OCI-LY3 (cell line): ENCODE results near the gene IRAK1.

ENCODE experiments used
- H2AFZ ChIP-seq: fragments of 200-600, 300-600 bp; shearing (Covaris generic); 2 replicates; pipeline ENCODE4 v1.6.0; 2014; ENCODE audit warnings: antibody characterized with exemption, low read depth, low read length
- H3K27ac ChIP-seq: fragments of 200-600, 300-600 bp; sonication (generic); 2 replicates; pipeline ENCODE4 v1.5.1; 2014; ENCODE audit warnings: mild to moderate bottlenecking, low read length, moderate library complexity, mixed read lengths
- H3K27me3 ChIP-seq: fragments of 200-600, 300-600 bp; sonication (generic); 2 replicates; pipeline ENCODE4 v1.6.1; 2014; ENCODE audit warnings: low read depth, low read length, mixed read lengths
- H3K36me3 ChIP-seq: fragments of 200-600, 300-600 bp; sonication (generic); replicated peaks from 2 replicates; pipeline ENCODE3; 2014; ENCODE audit warnings: low read depth, low read length, mixed read lengths
- H3K4me1 ChIP-seq: fragments of 300-600, 200-600 bp; sonication (generic); 2 replicates; pipeline ENCODE4 v1.6.1; 2014; ENCODE audit warnings: low read length, mixed read lengths
- H3K4me2 ChIP-seq: fragments of 200-600, 300-600 bp; sonication (generic); 2 replicates; pipeline ENCODE4 v1.6.1; 2014; ENCODE audit warnings: low read length, mixed read lengths
- H3K4me3 ChIP-seq: fragments of 300-600, 200-600 bp; sonication (generic); 2 replicates; pipeline ENCODE4 v1.5.1; 2014; ENCODE audit warnings: antibody characterized with exemption, mild to moderate bottlenecking, low read length, moderate library complexity
- H3K79me2 ChIP-seq: fragments of 300-600, 200-600 bp; shearing (Covaris generic); 2 replicates; pipeline ENCODE4 v1.6.1; 2014; ENCODE audit warnings: mild to moderate bottlenecking, low read length, mixed read lengths
- H3K9ac ChIP-seq: fragments of 300-600, 200-600 bp; shearing (Covaris generic); 2 replicates; pipeline ENCODE4 v1.6.0; 2014; ENCODE audit warnings: mild to moderate bottlenecking, low read length, moderate library complexity
- H3K9me3 ChIP-seq: fragments of 200-600, 300-600 bp; shearing (Covaris generic); 2 replicates; pipeline ENCODE4 v1.6.1; 2014; ENCODE audit warnings: low read length, mixed read lengths; ENCODE audit not compliant: insufficient read depth
- H4K20me1 ChIP-seq: fragments of 200-600, 300-600 bp; sonication (generic); 2 replicates; pipeline ENCODE4 v1.6.1; 2016; ENCODE audit warnings: low read length, mixed read lengths; ENCODE audit not compliant: insufficient read depth
- CTCF ChIP-seq: fragments of 200-600, 300-600 bp; sonication (generic); IDR thresholded peaks from 2 replicates; pipeline ENCODE4 v1.5.1; 2014; ENCODE audit warnings: antibody characterized with exemption, low read length, low read depth
- EZH2phosphoT487 ChIP-seq: fragments of 200-600 bp; shearing (Covaris generic); IDR thresholded peaks from 2 replicates; pipeline ENCODE4 v1.6.1; 2018; ENCODE audit warnings: antibody characterized with exemption, mixed run types, low read depth

Gene IRAK1

GRCh38 chrX:154057791-154058190 is 38.1 kb upstream of the IRAK1 start:
- H3K27ac ChIP-seq, result no peak overlapping the region
- H3K79me2 ChIP-seq, result peaks cover 47% of the 10 kb centered on the region
- H3K4me3 ChIP-seq, result no peak overlapping the region
- no peaks in the 10 kb centered on the region for H3K27me3 ChIP-seq
- H3K36me3 ChIP-seq, result no peaks in the 10 kb centered on the region
- peaks cover 42% of the 10 kb centered on the region for H4K20me1 ChIP-seq
- TF ChIP-seq CTCF, result no peak
- no peak for TF ChIP-seq EZH2phosphoT487
- H3K9ac ChIP-seq, result no peak overlapping the region
- no peak overlapping the region for H3K4me2 ChIP-seq
- no peaks in the 10 kb centered on the region for H3K9me3 ChIP-seq
- H2AFZ ChIP-seq, result no peak overlapping the region
- H3K4me1 ChIP-seq, result no peaks in the 10 kb centered on the region

- no peaks in the 10 kb centered on the region for H3K27me3 ChIP-seq
- no peaks in the 10 kb centered on the region for H3K9me3 ChIP-seq
- TF ChIP-seq CTCF, result no peak
- TF ChIP-seq EZH2phosphoT487, result no peak
- H4K20me1 ChIP-seq, result peaks cover 41% of the 10 kb centered on the region
- H3K36me3 ChIP-seq, result no peaks in the 10 kb centered on the region
- H2AFZ ChIP-seq, result no peak overlapping the region
- H3K4me3 ChIP-seq, result no peak overlapping the region
- H3K79me2 ChIP-seq, result peaks cover 44% of the 10 kb centered on the region
- no peaks in the 10 kb centered on the region for H3K4me1 ChIP-seq
- H3K27ac ChIP-seq, result no peak overlapping the region
- no peak overlapping the region for H3K4me2 ChIP-seq
- H3K9ac ChIP-seq, result no peak overlapping the region
Observed at GRCh38 chrX:154056770-154057241, 37.1 kb upstream of the IRAK1 start.

- Histone ChIP-seq H3K9ac (no peak overlapping the region), H3K79me2 (peaks cover 20% of the 10 kb centered on the region), H2AFZ (no peak overlapping the region), H3K27ac (no peak overlapping the region), H3K4me3 (no peak overlapping the region), H3K36me3 (no peaks in the 10 kb centered on the region), H3K9me3 (no peaks in the 10 kb centered on the region), H3K4me1 (no peaks in the 10 kb centered on the region), H4K20me1 (peaks cover 9% of the 10 kb centered on the region), H3K27me3 (no peaks in the 10 kb centered on the region), H3K4me2 (no peak overlapping the region)
- no peak for TF ChIP-seq EZH2phosphoT487
- peak; percentile 71 for TF ChIP-seq CTCF
Observed at GRCh38 chrX:154051201-154051810, 31.6 kb upstream of the IRAK1 start.

- H3K4me1 ChIP-seq, result no peaks in the 10 kb centered on the region
- H3K4me3 ChIP-seq, result no peak overlapping the region
- no peak overlapping the region for H3K27ac ChIP-seq
- H3K9me3 ChIP-seq, result no peaks in the 10 kb centered on the region
- TF ChIP-seq EZH2phosphoT487 (no peak), CTCF (no peak)
- H3K4me2 ChIP-seq, result no peak overlapping the region
- H3K27me3 ChIP-seq, result no peaks in the 10 kb centered on the region
- H3K79me2 ChIP-seq, result peaks cover 18% of the 10 kb centered on the region
- no peaks in the 10 kb centered on the region for H3K36me3 ChIP-seq
- H2AFZ ChIP-seq, result no peak overlapping the region
- H3K9ac ChIP-seq, result no peak overlapping the region
- peaks cover 9% of the 10 kb centered on the region for H4K20me1 ChIP-seq
Observed at GRCh38 chrX:154050113-154050495, 30.4 kb upstream of the IRAK1 start.
